K562 (cell line): ENCODE results near the gene IGF2BP3. TPM values are rescaled to one million over a fixed set of nuclear protein-coding genes. Genes with fewer than 3 reads are reported as not detected.

Experiments
- CXXC5 ChIP-seq: fragments of 250-450 bp; sonication (Bioruptor Pico); IDR thresholded peaks from 2 replicates; pipeline ENCODE4 v1.8.0; 2022; ENCODE audit warnings: inconsistent platforms, mild to moderate bottlenecking, moderate library complexity
- DPF2 ChIP-seq: fragments of 450-650 bp; IDR thresholded peaks from 2 replicates; pipeline ENCODE4 v1.6.1; 2016
- EP300 ChIP-seq: IDR thresholded peaks from 2 replicates; pipeline ENCODE4 v1.6.1; 2012; ENCODE audit warnings: low read length, improper control_type of control experiment
- HEY1 ChIP-seq: fragments of 250-450 bp; sonication (Bioruptor Pico); IDR thresholded peaks from 2 replicates; pipeline ENCODE4 v1.5.0; 2020; ENCODE audit warnings: mild to moderate bottlenecking, moderate library complexity, borderline replicate concordance
- KDM2B ChIP-seq: fragments of 250-450 bp; sonication (Bioruptor Pico); IDR thresholded peaks from 2 replicates; pipeline ENCODE4 v1.8.0; 2021; ENCODE audit warnings: mild to moderate bottlenecking, moderate library complexity
- KDM5B ChIP-seq: fragments of 200-600 bp; sonication (generic); IDR thresholded peaks from 2 replicates; pipeline ENCODE4 v1.6.1; 2012; ENCODE audit warnings: low read depth, mild to moderate bottlenecking, moderate library complexity, low read length, control low read depth, inconsistent platforms; ENCODE audit not compliant: insufficient replicate concordance
- KHSRP ChIP-seq: fragments of 450-650 bp; IDR thresholded peaks from 2 replicates; pipeline ENCODE4 v1.6.1; 2017
- NR3C1 ChIP-seq: sonication (generic); formaldehyde crosslinking; IDR thresholded peaks from 2 replicates; pipeline ENCODE4 v1.8.1; 2022; ENCODE audit warnings: missing genetic modification reagents
- NUFIP1 ChIP-seq: fragments of 450-650 bp; IDR thresholded peaks from 2 replicates; pipeline ENCODE4 v1.6.1; 2018; ENCODE audit not compliant: partially characterized antibody
- OTX1 ChIP-seq: fragments of 450-650 bp; formaldehyde crosslinking; IDR thresholded peaks from 2 replicates; pipeline ENCODE4 v1.4.0; 2022; ENCODE audit warnings: mild to moderate bottlenecking
- SUPT5H ChIP-seq: fragments of 450-650 bp; IDR thresholded peaks from 2 replicates; pipeline ENCODE4 v1.6.1; 2016
- ZFX ChIP-seq: sonication (generic); formaldehyde crosslinking; IDR thresholded peaks from 2 replicates; pipeline ENCODE4 v1.8.0; 2022; ENCODE audit warnings: mild to moderate bottlenecking, missing genetic modification reagents, moderate library complexity
- ZKSCAN1 ChIP-seq: fragments of 150-350 bp; IDR thresholded peaks from 2 replicates; pipeline ENCODE4 v1.6.1; 2016; ENCODE audit warnings: low read depth, low read length
- polyA plus RNA-seq, 8 experiments: library from polyadenylated mRNA; depleted of rRNA in 4 of 8; stranded (reverse) in 5 of 8; unstranded in 3 of 8; fragments of >200 nt; fragmentation: Nextera tagmentation in 2 of 8; fragmentation: Illumina TruSeq in 1 of 8; extraction: Ambion mirVana in 2 of 8; extraction: Trizol in 1 of 8; gene quantifications; 2 replicates each; pipeline versions ENCODE4 v1.2.1 to v1.2.3, GENCODE V29; 2011 to 2014; ENCODE audit warnings: inconsistent platforms in 1 of 8, missing spikeins in 1 of 8
- total RNA-seq, 7 experiments: library from RNA; depleted of rRNA in 6 of 7; stranded (reverse); fragments of >200 nt in 6 of 7; fragmentation: Illumina TruSeq in 2 of 7; extraction: Trizol in 2 of 7; gene quantifications; 2 replicates each; pipeline versions ENCODE4 v1.2.1 to v1.2.3, GENCODE V29; 2011 to 2021; ENCODE audit warnings: low replicate concordance in 1 of 7
- TF ChIP-seq, protein P1 (sequence below): fragments of 450-650 bp; formaldehyde crosslinking; IDR thresholded peaks from 2 replicates; pipeline ENCODE4 v1.4.0; 2022; ENCODE audit warnings: missing genetic modification characterization
- TF ChIP-seq, protein P2 (sequence below): fragments of 450-650 bp; formaldehyde crosslinking; IDR thresholded peaks from 2 replicates; pipeline ENCODE4 v1.4.0; 2020; ENCODE audit warnings: mild to moderate bottlenecking, mixed read lengths
- TF ChIP-seq, protein P3 (sequence below): sonication (generic); formaldehyde crosslinking; IDR thresholded peaks from 2 replicates; pipeline ENCODE4 v1.8.1; 2023; ENCODE audit warnings: mild to moderate bottlenecking, missing genetic modification reagents, moderate library complexity
- TF ChIP-seq, protein P4 (sequence below): fragments of 450-650 bp; formaldehyde crosslinking; IDR thresholded peaks from 2 replicates; pipeline ENCODE4 v1.4.0; 2020; ENCODE audit warnings: mild to moderate bottlenecking
- TF ChIP-seq, protein P5 (sequence below), 2 experiments: IDR thresholded peaks; 2 replicates each; pipeline ENCODE4 v1.6.1; 2011; ENCODE audit warnings: borderline replicate concordance in 1 of 2, control low read depth in 1 of 2, low read depth in 1 of 2, low read length in 1 of 2, mild to moderate bottlenecking in 1 of 2, mixed read lengths in 1 of 2, moderate library complexity in 1 of 2; ENCODE audit not compliant: insufficient read depth in 1 of 2, insufficient read length in 1 of 2, poor library complexity in 1 of 2, severe bottlenecking in 1 of 2; ENCODE audit errors: extremely low read depth in 1 of 2

The IGF2BP3 gene
- total and polyA plus RNA-seq, 9 of the 15 experiments (the other 6 are each of a cell fraction or from before 2014, with no cell fraction given): 8.4 to 88.1 (median 61.2) TPM

- TF ChIP-seq KDM5B: peak; percentile 60
- no peak for TF ChIP-seq KHSRP
- TF ChIP-seq DPF2: peak; percentile 74
- TF ChIP-seq ZFX (CRISPR knock-in tag): peak; percentile 74
- TF ChIP-seq KDM2B (CRISPR knock-in tag): 0 out of 2 replicates have a peak, but pooled peaks have one; percentile 54
- TF ChIP-seq, protein P1, sequence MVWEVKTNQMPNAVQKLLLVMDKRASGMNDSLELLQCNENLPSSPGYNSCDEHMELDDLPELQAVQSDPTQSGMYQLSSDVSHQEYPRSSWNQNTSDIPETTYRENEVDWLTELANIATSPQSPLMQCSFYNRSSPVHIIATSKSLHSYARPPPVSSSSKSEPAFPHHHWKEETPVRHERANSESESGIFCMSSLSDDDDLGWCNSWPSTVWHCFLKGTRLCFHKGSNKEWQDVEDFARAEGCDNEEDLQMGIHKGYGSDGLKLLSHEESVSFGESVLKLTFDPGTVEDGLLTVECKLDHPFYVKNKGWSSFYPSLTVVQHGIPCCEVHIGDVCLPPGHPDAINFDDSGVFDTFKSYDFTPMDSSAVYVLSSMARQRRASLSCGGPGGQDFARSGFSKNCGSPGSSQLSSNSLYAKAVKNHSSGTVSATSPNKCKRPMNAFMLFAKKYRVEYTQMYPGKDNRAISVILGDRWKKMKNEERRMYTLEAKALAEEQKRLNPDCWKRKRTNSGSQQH (CRISPR knock-in tag): 0 out of 2 replicates have a peak, but pooled peaks have one; percentile 72
- no peak for TF ChIP-seq NUFIP1
- no peak for TF ChIP-seq NR3C1 (CRISPR knock-in tag)
- TF ChIP-seq, protein P2, sequence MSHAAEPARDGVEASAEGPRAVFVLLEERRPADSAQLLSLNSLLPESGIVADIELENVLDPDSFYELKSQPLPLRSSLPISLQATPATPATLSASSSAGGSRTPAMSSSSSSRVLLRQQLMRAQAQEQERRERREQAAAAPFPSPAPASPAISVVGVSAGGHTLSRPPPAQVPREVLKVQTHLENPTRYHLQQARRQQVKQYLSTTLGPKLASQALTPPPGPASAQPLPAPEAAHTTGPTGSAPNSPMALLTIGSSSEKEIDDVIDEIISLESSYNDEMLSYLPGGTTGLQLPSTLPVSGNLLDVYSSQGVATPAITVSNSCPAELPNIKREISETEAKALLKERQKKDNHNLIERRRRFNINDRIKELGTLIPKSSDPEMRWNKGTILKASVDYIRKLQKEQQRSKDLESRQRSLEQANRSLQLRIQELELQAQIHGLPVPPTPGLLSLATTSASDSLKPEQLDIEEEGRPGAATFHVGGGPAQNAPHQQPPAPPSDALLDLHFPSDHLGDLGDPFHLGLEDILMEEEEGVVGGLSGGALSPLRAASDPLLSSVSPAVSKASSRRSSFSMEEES: 0 out of 2 replicates have a peak, but pooled peaks have one; percentile 4
- TF ChIP-seq, protein P3, sequence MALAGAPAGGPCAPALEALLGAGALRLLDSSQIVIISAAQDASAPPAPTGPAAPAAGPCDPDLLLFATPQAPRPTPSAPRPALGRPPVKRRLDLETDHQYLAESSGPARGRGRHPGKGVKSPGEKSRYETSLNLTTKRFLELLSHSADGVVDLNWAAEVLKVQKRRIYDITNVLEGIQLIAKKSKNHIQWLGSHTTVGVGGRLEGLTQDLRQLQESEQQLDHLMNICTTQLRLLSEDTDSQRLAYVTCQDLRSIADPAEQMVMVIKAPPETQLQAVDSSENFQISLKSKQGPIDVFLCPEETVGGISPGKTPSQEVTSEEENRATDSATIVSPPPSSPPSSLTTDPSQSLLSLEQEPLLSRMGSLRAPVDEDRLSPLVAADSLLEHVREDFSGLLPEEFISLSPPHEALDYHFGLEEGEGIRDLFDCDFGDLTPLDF (CRISPR knock-in tag): peak; percentile 93
- peak; percentile 64; the same call in 1 of the 2 replicates for TF ChIP-seq ZKSCAN1
- TF ChIP-seq, protein P4, sequence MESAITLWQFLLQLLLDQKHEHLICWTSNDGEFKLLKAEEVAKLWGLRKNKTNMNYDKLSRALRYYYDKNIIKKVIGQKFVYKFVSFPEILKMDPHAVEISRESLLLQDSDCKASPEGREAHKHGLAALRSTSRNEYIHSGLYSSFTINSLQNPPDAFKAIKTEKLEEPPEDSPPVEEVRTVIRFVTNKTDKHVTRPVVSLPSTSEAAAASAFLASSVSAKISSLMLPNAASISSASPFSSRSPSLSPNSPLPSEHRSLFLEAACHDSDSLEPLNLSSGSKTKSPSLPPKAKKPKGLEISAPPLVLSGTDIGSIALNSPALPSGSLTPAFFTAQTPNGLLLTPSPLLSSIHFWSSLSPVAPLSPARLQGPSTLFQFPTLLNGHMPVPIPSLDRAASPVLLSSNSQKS (CRISPR knock-in tag): no peak
- peak; percentile 86 for TF ChIP-seq CXXC5 (CRISPR knock-in tag)
- peak; percentile 83 for TF ChIP-seq SUPT5H
- TF ChIP-seq, protein P5, sequence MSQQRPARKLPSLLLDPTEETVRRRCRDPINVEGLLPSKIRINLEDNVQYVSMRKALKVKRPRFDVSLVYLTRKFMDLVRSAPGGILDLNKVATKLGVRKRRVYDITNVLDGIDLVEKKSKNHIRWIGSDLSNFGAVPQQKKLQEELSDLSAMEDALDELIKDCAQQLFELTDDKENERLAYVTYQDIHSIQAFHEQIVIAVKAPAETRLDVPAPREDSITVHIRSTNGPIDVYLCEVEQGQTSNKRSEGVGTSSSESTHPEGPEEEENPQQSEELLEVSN (IDR thresholded peaks at IDR 0.05; ENCODE audit: borderline replicate concordance in 1 of 2, extremely low read depth in 1 of 2, insufficient read depth in 1 of 2, insufficient read length in 1 of 2, low read depth in 1 of 2, low read length in 1 of 2, poor library complexity in 1 of 2, severe bottlenecking in 1 of 2): peak; percentile 80 to 91
- TF ChIP-seq HEY1 (CRISPR knock-in tag): no peak
- TF ChIP-seq OTX1 (CRISPR knock-in tag): peak; percentile 26; the same call in 1 of the 2 replicates
- TF ChIP-seq EP300: peak; percentile 71
Observed at GRCh38 chr7:23474094-23474828, 4.0 kb upstream of the IGF2BP3 start (continued).
